AG04450 (cell line): ENCODE measurements around the gene ZNF366. TPM values are rescaled to one million over a fixed set of nuclear protein-coding genes. Genes with fewer than 3 reads are reported as not detected.

ENCODE experiments used
- CTCF ChIA-PET: fragments of 300-600, 350-600 bp; formaldehyde crosslinking; extraction: SDS; loops from one replicate; lab custom pipeline; 2022; ENCODE audit warnings: antibody characterized with exemption, inconsistent platforms; lab: Charles Lee
- POLR2A ChIA-PET: fragments of 350-600 bp; formaldehyde crosslinking; extraction: SDS; loops from one replicate; lab custom pipeline; 2021; ENCODE audit warnings: antibody characterized with exemption, inconsistent platforms; lab: Yijun Ruan, JAX
- DNase-seq: peaks from one replicate; pipeline ENCODE4 v3.0.0-alpha.2; 2011; ENCODE audit warnings: low read depth, low spot score
- H3K27ac ChIP-seq: one replicate; pipeline ENCODE4 v1.5.1; 2012; ENCODE audit warnings: low read depth, low read length, control low read depth
- H3K27me3 ChIP-seq: one replicate; pipeline ENCODE4 v1.6.0; 2012; ENCODE audit warnings: low read length; ENCODE audit not compliant: control insufficient read depth, insufficient read depth
- H3K4me3 ChIP-seq: 2 replicates; pipeline ENCODE4 v1.5.1; 2011; ENCODE audit warnings: mild to moderate bottlenecking, low read depth, low read length, control low read depth
- H3K9me3 ChIP-seq: 2 replicates; pipeline ENCODE4 v1.5.1; 2012; ENCODE audit warnings: low read length; ENCODE audit not compliant: control insufficient read depth, insufficient read depth
- CTCF ChIP-seq: IDR thresholded peaks from 2 replicates; pipeline ENCODE4 v1.5.1; 2011; ENCODE audit warnings: low read depth, low read length, control low read depth, inconsistent platforms
- polyA plus RNA-seq: library from polyadenylated mRNA; depleted of rRNA; stranded (reverse); fragments of >200 nt; gene quantifications from 2 replicates; pipeline ENCODE4 v1.2.3, GENCODE V29; 2011

The ZNF366 gene
- polyA plus RNA-seq, 1 experiment: not detected

GRCh38 chr5:72427488-72428437, 79.4 kb downstream of the ZNF366 start:
- ChIA-PET CTCF (no interaction called here), POLR2A (no interaction called here)
- Histone ChIP-seq H3K27ac (no peak overlapping the region), H3K27me3 (no peaks in the 10 kb centered on the region), H3K4me3 (no peak overlapping the region), H3K9me3 (no peaks in the 10 kb centered on the region; the same call in 1 of the 2 replicates)
- no peak for DNase-seq
- TF ChIP-seq CTCF: no peak

GRCh38 chr5:72427016-72427415, 80.2 kb downstream of the ZNF366 start:
- CTCF ChIA-PET: no interaction called here
- no peak overlapping the region for H3K27ac ChIP-seq

GRCh38 chr5:72426019-72426418, 81.2 kb downstream of the ZNF366 start:
- H3K4me3 ChIP-seq: no peak overlapping the region
- no peak overlapping the region for H3K27ac ChIP-seq
- H3K9me3 ChIP-seq: no peaks in the 10 kb centered on the region; the same call in 1 of the 2 replicates
- no peak for TF ChIP-seq CTCF
- H3K27me3 ChIP-seq: no peaks in the 10 kb centered on the region
- CTCF ChIA-PET: no interaction called here
- no peak for DNase-seq
- POLR2A ChIA-PET: no interaction called here

More at GRCh38 chr5:72427016-72427415, 80.2 kb downstream of the ZNF366 start:
- Histone ChIP-seq H3K4me3 (no peak overlapping the region), H3K27me3 (no peaks in the 10 kb centered on the region), H3K9me3 (no peaks in the 10 kb centered on the region; the same call in 1 of the 2 replicates)
- POLR2A ChIA-PET: no interaction called here
- no peak for TF ChIP-seq CTCF
- DNase-seq: no peak

GRCh38 chr5:72418271-72418670, 88.9 kb downstream of the ZNF366 start:
- no peak for DNase-seq
- POLR2A ChIA-PET: no interaction called here
- no peaks in the 10 kb centered on the region for H3K27me3 ChIP-seq
- TF ChIP-seq CTCF: no peak
- CTCF ChIA-PET: no interaction called here
- no peak overlapping the region for H3K4me3 ChIP-seq
- H3K9me3 ChIP-seq: peaks cover 9% of the 10 kb centered on the region
- no peak overlapping the region for H3K27ac ChIP-seq
